Testis (tissue), 2 donors: ENCODE data around the gene USP32.

Experiments
- CTCF ChIP-seq, 3 experiments: fragments of 450-650 bp in 2 of 3; fragments of 200-600 bp in 1 of 3; sonication (generic) in 1 of 3; IDR thresholded peaks; one replicate each; pipeline ENCODE4 v1.5.1; 2016 to 2019; ENCODE audit warnings: antibody characterized with exemption in 3 of 3, mild to moderate bottlenecking in 2 of 3, moderate library complexity in 1 of 3
- POLR2A ChIP-seq: fragments of 450-650 bp; IDR thresholded peaks from one replicate; pipeline ENCODE4 v1.6.1; 2017; ENCODE audit warnings: antibody characterized with exemption, mild to moderate bottlenecking, moderate library complexity

- TF ChIP-seq CTCF (IDR thresholded peaks at IDR 0.05) (no peak), POLR2A (no peak)
These were observed 228.7 kb downstream of the USP32 start for GRCh38 chr17:60163108-60163784.
